Thyroid gland (tissue), 4 donors: ENCODE measurements around the gene HK2.

ENCODE experiments used
- CTCF ChIP-seq, 6 experiments: fragments of 200-600 bp in 3 of 6; fragments of 450-650 bp in 3 of 6; sonication (generic) in 3 of 6; IDR thresholded peaks; one replicate each; pipeline ENCODE4 v1.5.1; 2016 to 2019; ENCODE audit warnings: antibody characterized with exemption in 6 of 6, mild to moderate bottlenecking in 2 of 6, inconsistent platforms in 1 of 6, moderate library complexity in 1 of 6
- POLR2A ChIP-seq, 2 donors: fragments of 450-650 bp; IDR thresholded peaks; one replicate each; pipeline ENCODE4 v1.6.1; 2017; ENCODE audit warnings: antibody characterized with exemption in 2 of 2, mild to moderate bottlenecking in 2 of 2, moderate library complexity in 1 of 2

GRCh38 chr2:74887960-74888700 is 54.2 kb downstream of the HK2 start:
- TF ChIP-seq POLR2A (IDR thresholded peaks at IDR 0.05) (no peak), CTCF (IDR thresholded peaks at IDR 0.05) (no peak)
